GM21737 (cell line): ENCODE data around the gene ALG2.
"Not testable (repeated sequence)": the region's sequence is repeated elsewhere in the genome, so short reads cannot be mapped to it uniquely, and the experiment has no call there.

Experiments used
- ATAC-seq: cut with Tn5 transposase; IDR thresholded peaks from one replicate; pipeline ENCODE4 v1.9.1; 2021; ENCODE audit warnings: mild to moderate bottlenecking, moderate library complexity; ENCODE audit not compliant: unreplicated experiment

The ALG2 gene

DNA sequence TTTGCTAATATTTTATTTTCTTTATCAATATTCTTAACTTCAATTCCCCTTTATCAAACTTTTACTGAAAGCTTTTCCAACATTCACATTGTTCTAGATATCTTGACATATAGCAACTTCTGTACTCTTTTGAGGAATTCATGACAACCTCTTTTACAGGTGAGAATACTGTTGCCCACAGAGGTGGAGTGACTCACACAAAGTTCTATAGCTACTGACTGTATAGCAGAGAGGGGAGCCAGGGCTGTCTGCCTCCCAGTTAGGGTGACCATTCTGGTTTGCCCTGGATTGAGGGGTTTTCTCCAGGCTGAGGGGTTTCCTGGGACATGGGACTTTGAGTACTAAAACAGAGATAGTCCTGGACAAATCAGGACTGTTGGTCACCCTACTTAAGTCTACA lies 16.6 kb upstream of the ALG2 start:
- ATAC-seq: no peak

DNA sequence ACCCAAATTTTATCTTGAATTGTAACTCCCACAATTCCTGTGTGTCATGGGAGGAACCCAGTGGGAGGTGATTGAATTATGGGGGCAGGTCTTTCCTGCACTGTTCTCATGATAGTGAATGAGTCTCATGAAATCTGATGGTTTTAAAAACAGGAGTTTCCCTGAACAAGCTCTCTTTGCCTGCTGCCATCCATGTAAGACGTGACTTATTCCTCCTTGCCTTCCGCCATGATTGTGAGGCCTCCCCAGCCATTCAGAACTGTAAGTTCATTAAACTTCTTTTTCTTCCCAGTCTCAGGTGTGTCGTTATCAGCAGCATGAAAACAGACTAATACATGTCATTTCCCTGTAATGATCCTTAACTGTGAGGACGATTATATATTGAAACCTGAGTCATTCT lies 16.1 kb upstream of the ALG2 start:
- not testable (repeated sequence) for ATAC-seq

DNA sequence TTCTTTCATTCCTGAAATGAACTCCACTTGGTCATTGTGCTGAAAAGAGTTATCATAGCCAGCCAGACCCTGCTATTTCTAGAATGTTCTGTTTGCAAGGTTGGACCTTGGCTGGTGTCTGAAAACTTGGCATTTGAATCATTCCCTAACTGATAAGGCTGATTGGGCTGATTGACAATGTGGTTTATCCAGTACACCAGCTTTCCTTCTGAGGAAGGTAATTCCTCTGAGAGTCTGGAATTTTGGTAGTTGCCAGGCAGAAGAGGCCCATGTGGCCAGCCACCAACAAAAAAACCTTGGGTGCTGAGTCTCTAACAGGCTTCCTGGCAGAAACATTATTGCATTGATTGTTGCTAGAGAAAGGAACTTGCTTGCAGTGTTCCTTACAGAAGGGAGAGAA lies 15.6 kb upstream of the ALG2 start:
- no peak for ATAC-seq

DNA sequence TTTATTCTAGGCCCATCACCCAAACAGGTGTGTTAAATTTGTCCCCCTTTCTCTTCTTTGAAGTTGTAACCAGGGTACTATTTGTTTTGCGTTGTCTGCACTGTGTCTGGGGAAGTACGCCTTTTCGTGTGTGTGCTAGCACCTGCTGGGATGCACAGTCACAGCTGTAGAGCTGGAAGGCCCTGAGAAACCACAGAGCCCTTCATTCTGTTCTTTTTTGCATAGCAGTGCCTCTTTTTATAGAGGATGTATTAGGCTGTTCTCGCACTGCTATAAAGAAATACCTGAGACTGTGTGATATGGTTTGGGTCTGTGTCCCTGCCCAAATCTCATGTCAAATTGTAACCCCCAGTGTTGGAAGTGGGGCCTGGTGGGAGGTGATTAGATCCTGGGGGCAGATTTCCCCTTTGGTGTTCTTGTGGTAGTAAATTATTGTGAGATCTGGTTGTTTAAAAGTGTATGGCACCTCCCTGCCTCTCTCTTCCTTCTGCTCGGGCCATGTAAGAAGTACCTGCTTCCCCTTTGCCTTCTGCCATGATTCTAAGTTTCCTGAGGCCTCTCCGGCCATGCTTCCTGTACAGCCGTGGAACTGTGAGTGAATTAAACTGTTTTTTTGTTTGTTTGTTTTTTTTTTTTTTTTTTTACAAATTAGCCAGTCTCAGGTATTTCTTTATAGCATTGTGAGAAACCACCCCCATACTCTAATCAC lies 14.3 kb upstream of the ALG2 start:
- peak; percentile 94 for ATAC-seq

DNA sequence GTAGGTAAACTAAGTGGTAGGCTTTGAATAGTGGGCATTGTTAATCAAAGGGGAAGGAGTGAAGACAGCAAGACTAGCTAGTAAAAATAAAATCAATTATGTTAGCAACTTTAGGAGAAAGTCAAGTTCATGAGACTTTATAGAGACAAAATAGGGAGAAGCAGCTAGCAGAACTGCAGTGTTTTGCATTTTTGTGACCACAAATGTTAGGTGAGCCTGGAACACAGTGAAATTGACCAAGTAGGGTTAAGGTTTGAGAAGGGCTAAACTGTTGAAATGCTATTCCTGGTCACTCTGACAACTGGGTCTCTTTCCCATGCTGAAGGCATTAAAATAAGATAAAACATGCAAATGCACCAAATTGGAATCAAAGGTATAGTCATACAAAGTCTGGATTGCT lies 13.3 kb upstream of the ALG2 start:
- ATAC-seq: no peak

DNA sequence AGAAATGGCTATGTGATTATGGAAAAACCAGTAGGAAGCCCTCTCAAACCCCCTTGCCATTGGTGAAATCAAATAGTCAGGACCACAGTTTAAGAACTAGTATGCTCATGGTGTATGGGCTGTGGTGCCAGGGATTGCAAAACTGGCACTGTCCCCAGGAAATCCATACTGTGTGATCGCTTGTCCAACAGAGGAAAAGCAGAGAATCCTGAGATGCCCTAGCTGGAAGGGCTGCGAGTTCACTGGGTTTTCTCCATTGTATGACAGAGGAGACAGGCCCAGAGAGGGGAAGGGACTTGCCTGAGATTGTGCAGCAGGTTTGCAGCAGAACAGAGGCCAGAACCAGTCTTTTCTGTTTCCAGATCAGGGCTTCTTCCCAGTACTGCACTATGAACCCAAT lies 12.9 kb upstream of the ALG2 start:
- no peak for ATAC-seq

DNA sequence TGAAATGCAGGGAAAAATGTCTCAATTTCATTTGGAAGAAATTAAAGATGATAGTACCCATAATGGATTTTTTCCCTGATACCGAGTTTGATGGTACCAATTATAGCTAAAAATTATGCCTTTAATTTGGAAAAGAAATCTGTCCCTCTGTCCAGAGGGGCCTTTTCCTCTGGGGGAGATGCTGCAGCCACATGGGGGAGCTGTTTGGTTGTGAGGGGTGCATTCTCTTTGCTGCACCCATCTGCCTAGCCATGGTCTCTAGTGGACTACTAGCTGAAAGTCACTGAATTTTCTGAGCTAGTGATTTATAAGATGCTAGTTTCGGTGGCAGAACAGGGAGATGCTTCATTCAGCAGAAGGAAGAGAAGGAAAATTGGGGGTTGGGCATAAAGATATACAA lies 10.0 kb upstream of the ALG2 start:
- no peak for ATAC-seq

DNA sequence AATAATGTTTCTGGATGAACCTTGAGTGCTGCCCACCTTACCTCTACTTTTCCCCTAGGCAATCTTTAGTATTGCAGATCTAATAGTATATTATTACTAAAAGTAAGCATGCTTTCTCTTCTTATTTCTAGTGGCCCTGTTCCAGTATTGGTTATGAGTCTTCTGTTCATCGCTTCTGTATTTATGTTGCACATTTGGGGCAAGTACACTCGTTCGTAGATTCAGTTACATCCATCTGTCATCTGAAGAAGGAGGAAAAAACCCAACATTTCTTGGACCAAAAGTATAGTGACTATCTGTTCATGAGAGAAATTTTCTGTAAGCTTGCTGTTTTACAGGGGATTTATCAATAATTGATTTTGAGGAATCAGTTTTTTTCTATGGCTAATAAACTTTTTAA lies 8.5 kb upstream of the ALG2 start:
- no peak for ATAC-seq

DNA sequence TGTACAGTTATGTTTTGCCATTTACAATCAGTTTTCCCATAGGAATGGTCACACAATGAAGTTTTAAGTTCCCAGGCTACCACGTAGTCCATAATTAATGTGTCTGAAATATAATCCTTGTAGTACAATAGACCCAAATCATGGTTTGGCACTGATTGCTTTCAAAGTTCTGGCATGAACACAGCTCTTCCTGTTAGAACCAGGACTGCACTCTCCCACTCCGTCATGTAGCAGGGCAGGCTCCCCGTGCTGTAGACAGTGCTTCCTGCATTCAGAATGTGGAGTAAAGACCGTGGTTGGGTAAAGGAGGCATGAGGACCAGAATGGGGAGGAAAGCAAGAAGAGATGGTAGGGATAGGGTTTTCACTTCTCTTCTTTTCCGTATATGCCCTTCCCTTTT lies 4.3 kb upstream of the ALG2 start:
- no peak for ATAC-seq

DNA sequence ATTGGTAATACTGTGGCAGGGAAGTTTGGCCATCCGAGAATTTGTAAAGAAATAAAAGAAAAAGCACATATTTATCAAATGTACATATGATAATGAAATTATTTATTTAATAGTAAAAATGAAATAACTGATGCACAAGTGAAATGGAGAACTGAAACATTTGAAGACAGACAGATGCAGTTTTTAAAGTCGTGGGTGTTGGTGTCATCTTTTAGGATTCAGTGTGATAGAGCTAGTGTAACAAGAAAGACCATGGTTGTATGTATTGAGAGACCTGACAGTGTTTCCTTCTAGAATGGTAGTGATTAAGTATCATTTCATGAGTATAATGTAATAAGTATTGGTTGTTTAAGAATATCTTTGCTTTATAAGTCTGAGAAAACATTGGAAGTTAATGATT lies 2.7 kb upstream of the ALG2 start:
- ATAC-seq: no peak

DNA sequence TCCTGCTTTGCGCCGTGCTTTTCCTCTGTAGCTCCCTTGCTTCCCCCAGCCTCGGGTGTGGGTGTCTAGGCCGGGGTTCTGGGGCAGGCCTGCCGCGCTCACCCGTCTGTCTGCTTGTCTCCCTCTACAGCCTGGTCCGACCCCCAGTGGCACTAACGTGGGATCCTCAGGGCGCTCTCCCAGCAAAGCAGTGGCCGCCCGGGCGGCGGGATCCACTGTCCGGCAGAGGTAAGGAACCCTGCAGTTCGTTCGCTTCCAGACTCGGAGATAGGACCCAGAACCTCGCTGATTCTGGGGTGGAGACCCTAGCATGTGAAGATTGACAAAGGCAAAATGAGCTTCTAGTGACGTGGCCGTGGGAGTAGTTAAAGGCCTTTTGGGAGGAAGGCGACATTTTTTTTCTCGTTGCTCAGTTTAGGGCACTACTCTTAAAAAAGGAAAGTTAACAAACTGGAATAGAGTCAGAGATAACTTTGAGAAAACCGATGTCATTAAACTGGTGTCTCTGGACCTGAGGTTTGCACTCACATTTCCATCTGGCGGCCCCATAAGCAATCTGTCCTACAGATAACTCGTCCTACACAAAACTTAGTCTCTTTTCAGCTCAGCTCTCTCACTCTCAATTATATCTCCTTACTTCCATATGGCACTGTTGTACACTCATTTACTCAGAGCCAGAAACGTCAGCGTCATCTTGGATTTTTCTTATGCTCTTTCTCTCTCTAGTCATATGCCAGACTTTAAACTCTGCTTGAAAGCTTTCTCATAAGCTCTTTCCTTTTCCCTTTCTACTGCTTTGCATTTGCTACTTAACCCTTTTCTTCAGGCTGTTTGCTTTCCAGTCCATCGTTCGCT lies 901 bp upstream of the ALG2 start:
- ATAC-seq: no peak

DNA sequence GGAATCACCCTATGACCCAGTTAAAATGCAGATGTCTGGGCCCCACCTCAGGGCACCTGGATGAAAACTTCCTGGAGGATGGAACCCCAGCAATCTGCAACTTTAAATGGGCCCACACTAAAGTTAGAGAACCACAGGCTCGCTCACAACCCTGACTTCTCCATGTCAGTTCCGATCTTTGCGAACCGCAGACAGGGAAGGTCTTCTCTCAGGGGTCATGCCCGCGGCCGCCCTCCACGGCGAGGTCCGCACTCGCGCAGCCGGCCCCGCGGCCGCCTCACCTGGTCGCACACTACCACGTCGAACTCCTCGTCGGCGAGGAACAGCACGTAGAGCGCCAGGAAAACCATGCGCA lies 499 bp downstream of the ALG2 start:
- ATAC-seq: no peak

DNA sequence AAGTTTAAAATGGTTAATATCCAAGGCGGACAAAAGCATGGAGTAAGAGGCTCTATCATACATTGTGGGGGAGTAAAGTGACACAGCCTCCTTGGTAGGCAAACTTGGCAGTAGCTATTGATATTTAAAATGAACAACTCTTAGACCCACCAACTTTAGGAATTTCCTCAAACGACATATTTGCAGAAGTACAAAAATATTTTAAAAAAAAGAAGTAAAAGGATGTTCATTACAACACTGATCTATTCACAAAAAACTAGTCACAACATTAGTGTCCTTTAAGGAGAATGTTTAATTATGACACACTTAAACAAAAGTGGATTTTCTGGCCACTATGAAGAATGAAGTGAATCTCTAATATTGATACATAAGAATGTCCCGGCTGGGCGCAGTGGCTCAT lies 1.7 kb downstream of the ALG2 start:
- no peak for ATAC-seq

DNA sequence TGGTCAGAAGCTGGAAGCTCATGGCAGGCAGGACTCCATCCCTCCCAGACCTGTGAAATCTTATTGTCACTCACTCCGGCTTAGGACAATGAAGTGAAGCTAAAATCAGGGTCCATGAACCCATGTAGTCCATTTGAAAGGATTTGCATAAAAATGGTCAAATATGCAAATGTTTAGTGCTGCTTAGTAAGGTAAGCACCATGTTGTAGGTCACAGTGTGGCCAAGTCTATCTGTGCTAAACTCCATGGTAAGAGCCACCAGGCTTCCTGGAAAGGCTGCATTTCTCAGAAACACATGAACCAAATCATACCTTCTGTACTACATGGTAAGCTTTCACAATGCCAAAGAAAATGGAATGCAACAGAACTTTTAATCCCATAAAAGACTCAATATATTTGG lies 5.7 kb downstream of the ALG2 start:
- no peak for ATAC-seq

DNA sequence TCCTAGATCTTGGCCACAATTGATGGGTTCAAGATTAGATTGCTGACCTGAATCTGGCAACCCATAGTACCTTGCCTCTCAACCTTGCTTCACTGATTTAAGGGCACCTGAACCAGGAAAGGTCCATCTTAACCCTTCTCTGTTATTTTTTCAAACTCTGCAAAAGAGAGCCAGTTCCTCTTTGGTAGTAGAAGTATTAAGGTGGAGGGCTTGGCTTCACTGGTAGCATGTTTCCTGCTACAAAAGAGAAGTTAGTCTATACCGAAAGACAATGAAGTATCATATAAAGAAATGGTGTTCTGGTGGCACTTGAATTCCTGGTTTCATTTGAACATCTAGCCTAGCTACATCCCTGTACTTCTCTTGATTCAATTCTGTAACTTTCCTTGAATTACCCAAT lies 8.5 kb downstream of the ALG2 start:
- ATAC-seq: no peak

DNA sequence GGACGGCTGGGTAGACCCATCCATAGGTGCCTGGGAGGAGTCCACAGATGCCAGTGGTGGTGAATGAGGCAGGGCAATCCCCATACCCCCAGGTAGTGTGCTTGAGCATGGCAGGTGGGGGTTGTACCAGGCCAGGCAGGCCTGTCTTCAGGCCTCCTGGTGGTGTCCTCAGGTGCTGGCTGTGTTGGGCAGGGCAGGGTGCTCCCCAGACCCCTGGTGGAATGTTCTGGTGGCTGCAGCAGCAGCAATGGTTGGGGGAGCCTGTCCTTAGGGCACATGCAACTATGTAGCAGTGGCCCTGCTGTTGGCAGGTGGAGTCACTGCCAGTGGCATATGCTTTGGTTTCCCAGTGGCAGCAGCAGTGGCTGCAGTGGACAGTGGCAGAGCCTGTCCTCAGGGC lies 10.0 kb downstream of the ALG2 start:
- ATAC-seq: no peak

DNA sequence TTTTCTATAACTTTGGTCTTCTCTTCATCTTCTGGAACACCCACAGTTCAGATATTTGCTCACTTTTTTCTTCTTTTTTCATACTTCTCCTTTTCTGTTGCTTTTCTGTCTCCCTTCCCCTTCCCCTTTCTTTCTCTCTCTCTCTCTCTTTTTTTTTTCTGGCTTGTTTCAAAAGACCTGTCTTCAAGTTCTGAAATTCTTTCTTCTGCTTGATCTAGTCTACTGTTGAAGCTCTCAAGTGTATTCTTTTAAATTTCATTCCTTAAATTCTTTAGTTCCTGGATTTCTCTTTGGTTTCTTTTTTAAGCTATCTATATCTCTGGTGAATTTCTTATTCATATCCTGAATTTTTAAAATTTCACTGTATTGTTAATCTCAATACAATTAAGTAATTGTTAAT lies 11.2 kb downstream of the ALG2 start:
- no peak for ATAC-seq

DNA sequence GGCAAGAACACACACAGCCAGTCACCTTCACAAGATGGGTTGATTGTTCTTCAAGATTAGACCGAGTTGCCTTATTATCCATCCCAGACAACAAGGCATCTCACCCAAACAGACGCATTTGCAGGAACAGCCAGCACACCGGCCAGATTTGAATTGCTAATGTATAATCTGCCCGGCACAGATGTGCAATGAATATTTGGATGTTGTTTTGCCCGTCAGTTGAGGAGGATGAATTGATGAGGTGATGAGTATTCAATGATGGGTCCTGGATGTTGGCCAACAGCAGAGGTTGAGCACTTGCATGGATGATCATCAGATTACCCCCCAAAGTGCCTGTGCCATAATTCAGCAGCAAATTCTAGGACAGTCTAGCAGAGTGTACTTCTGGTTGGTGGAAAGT lies 20.1 kb downstream of the ALG2 start:
- ATAC-seq: no peak

DNA sequence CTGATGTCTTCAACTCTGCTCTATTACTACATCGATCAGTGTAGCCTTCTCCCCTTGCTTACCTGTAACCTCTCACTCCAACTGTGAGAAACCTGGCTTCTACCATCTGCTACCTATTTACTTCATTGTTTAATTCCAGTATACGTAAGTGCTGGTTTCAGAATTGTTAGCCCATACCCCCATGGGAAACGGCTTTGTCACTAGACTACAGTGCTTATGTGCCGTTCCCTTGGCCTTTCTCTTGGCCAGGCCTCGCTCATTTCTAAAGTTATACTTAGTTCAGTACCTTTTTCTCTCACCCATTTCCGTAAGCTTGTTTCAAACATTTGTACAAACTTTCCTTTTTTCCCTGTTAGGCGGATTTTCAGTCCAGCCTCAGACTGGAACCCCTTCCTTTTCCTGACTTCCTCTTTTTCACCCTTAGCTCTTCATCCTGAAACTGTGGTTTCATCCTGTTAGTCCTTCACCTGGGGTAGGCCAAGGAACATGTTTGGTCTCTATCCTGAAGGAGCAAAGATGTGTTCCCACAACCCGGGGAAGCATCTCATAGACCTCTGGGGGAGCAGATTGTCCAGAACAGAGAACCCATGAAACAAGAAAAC lies 21.7 kb downstream of the ALG2 start:
- ATAC-seq: no peak

DNA sequence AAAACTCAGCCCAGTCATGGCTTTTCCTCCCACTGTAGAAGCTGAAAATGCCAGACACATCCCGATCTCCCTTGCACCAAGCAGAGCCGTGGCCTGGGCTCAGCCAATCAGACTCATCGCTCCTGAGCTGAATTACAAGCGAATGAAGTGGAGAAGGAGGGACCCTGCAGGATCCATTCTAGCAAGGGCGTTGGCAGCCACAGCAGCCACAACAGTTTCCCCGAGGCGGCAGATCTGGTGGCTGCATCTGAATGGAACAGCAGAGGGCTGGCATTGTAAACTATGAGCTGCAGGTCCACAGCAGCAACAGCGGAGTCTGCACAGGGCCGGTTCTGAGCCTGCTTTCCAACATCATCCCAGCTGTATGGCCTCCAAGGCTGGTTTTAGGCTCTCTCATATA lies 23.8 kb downstream of the ALG2 start:
- ATAC-seq: no peak

DNA sequence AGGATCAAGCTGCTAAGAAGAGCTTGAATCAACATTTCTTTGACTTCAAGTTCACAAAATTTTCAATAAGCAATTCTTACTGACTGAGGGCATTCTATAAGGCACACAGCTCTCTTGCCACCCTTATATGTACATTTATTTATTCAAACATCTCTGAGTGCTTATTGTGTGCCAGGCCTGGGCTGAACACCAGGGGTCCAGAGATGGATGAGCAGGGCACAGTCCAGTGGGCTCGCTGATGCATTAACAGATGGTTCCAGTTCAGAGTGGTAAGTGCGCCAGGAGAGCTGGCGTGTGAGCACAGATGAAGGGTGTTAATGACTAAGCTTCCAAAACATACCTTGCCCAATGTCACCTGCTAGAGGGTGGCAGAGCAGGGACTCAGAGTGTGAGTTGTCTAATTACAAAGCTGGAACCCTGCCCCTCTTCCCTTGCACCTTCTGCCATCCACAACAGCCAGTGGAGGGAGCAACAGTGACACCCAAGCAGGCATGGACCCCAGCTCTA lies 24.6 kb downstream of the ALG2 start:
- no peak for ATAC-seq

DNA sequence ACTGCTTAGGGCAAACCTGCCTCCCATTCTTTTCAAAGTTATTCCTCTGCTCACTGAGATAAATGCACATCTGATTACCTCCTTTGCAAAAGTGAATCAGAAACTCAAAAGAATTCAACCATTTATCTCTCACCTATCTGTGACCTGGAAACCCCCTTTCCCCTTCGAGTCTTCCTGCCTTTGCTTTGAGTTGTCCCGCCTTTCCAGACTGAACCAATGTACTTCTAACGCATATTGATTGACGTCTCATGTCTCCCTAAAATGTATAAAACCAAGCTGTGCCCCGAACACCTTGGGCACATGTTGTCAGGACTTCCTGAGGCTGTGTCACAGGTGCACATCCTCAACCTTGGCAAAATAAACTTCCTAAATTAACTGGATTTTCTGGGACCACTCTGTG lies 25.3 kb downstream of the ALG2 start:
- not testable (repeated sequence) for ATAC-seq
